ENCODE results near the gene PDE8A.
"Not testable (repeated sequence)": the region's sequence is repeated elsewhere in the genome, so short reads cannot be mapped to it uniquely, and the experiment has no call there.

PDE8A gene

DNA sequence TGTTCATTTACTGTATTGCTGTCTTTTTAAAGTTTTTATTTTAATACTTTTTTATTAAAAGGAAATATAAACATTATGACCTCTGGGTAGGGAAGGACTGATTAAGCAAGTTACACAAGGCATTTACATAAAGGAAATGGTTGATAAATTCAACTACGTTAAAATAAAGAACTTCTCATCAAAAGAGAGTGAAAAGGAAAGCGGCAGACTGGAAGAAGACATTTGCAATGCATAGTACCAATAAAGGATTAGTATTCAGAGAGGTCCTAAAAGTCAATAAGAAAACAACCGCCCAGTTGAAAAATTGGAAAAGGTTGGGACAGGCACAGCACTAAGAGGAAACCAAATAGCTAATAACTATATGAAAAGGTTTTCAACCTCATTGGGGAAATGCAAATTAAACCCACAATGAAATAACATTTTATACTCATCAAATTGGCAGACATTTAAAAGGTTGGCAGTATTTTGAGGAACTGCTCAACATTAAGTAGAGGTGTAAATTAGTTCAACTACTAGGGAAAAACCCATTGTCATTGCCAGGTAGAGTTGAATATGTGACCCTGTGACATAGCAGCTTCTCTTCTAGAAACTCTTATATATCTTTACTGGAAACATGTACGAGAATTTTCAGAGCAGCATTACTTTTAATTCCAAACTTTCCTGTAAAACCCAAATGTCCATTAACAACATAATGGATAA is 9.5 kb downstream of the PDE8A start:
- DNase-seq: no peak

DNA sequence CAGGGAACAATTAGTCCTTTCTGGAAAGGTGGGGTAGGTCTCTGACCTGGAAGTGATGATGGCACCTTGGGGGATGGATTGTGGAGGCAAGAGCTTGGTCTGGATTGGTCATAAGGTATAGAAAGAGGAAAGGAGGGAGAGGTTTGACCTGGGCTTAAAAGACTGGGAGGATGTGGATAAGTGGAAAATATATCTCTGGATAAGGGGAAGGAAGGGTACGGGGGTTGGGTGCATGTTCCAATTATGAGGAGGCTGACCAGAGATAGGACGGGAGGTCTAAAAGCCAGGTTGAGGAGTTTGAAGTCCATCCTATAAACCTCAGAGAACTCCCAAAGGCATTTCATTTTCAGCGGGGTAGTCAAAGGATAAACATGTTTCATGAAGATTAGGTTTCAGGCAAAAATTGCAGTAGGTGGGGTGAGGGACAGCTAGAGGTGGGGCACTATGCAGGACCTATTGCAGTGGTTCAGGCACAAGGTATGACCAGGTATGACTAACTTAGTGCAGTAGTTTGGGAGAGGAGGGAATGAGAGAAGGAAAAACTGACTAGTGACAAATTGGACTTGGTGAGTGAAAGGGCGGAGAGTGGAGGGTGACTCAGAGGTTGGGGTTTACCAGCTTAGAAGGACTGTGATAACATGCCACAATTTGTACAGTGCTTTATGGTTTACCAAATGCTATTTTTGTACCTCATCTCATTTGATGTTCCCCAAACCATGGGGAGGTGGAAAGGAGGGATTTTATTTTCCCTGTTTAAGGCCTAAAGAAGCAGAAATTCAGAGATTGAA is 10.7 kb downstream of the PDE8A start:
- DNase-seq: no peak

GRCh38 chr15:84996055-84996454 is 14.4 kb downstream of the PDE8A start:
- DNase-seq: no peak

GRCh38 chr15:84996714-84997113 is 15.1 kb downstream of the PDE8A start:
- not testable (repeated sequence) for DNase-seq

GRCh38 chr15:84997214-84997613 is 15.6 kb downstream of the PDE8A start:
- DNase-seq: not testable (repeated sequence)

GRCh38 chr15:85000189-85000864 is 18.7 kb downstream of the PDE8A start:
- DNase-seq: no peak

- no peak for DNase-seq
Measured at GRCh38 chr15:85000937-85001336, 19.3 kb downstream of the PDE8A start.

DNA sequence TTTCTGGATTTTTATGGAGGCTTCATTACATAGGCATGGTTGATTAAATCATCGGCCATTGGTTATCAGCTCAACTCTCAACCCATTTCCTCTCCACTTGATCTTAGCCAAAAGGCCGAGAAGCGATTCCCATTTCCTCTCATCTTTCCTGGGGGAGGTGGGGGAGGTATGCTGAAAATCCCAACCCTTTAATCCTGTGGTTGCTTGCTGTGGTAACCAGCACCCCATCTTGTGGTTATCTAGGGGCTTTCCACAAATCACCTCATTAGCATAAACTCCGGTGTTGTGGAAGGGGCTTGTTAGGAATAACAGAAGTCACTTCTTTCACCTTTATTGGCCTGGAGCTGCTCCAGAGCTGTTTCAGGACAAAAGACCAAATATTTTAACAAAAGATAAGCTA is 20.9 kb downstream of the PDE8A start:
- DNase-seq: no peak

DNA sequence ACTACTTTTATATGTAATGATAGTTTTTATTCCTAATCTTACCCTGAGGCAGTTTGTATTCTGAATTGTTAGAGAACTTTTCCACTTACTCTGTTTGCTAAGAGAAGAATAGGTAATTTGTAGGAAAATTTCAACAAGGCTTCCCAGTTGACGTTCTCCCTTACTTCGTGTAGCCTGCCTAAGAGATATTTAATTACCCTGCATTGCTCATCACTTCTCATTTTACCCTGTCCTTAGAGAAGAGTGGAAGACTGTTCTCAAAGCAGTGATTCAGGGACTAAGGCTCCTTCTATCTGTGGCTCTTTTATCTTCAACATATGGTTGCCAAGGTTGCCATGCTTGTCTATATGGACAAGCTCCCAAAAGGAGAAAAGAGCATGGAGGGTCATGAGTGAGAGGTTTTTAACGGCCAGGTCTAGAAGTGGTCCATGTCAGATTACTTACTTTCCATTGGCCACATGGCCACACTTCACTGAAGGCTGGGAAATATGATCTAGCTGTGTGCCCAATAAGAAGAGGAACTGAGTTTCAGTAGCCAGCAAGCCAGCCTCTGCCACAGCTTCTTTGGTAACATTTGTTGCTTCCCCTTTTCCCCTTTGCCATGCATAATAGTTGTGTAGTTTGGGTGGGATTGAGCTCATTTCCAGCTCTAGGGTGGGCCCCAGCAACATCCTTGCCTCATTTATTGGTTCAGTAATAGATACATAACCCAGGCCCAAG is 22.1 kb downstream of the PDE8A start:
- no peak for DNase-seq

GRCh38 chr15:85004550-85004949 is 22.9 kb downstream of the PDE8A start:
- DNase-seq: no peak

- no peak for DNase-seq
Measured at GRCh38 chr15:85005319-85005718, 23.7 kb downstream of the PDE8A start.

DNA sequence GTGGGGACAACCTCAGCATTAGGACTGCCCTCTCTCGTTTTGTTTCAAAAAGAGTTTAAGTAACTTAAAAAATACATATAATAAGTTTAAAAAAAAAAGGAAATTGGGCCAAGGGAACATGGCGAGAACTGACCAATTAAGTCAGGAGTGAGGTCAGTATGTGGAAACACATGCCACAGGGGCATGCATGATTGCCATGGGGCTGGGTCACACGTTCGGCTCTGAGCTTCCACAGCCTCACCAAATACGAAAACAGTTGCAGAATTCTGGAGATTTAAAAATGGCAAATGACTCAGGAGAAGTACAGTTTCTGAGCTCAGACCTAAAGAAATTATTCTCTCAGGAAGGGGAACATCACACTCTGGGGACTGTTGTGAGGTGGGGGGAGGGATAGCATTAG is 24.1 kb downstream of the PDE8A start:
- no peak for DNase-seq

GRCh38 chr15:85006201-85006600 is 24.5 kb downstream of the PDE8A start:
- DNase-seq: no peak

GRCh38 chr15:85006655-85007054 is 25.0 kb downstream of the PDE8A start:
- DNase-seq: no peak

DNA sequence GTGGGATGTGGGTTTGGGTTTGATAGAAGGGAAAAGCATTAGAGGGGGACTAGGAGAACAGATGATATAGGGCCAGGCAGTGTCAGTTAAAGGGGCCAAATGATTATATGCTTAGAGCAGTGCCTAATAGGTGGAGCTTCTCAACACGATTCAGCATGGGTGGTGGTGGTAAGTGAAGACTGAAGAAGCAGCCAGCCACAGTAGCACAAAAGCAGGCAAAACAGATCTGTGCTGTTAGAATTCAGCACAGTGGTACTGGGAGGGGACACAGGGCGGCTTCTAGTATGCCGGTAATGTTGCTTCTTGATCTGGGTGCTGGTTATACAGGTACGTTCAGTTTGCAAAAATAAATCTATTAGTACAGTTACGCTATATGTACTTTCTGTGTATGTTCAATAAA is 25.5 kb downstream of the PDE8A start:
- no peak for DNase-seq

GRCh38 chr15:85007741-85008397 is 26.2 kb downstream of the PDE8A start:
- no peak for DNase-seq

GRCh38 chr15:85008474-85009260 is 27.0 kb downstream of the PDE8A start:
- DNase-seq: no peak

DNA sequence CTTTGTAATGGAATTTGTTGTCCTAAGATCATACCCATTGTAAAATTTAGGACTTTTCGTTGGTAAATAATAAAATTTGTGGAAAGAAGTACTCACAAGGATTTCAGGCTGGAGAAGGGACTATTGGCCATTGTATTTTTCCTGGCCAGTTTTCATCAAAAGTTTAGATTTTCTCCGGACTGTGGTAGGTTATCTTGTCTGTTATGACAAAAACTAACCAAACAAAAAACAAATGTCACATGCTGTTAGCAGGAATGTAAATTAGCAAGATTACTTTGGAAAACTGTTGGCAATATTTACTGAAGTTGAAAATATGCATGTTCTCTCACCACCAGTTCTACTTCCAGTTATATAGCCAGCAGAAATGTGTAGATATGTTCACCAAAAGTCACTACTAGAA is 27.8 kb downstream of the PDE8A start:
- no peak for DNase-seq

DNA sequence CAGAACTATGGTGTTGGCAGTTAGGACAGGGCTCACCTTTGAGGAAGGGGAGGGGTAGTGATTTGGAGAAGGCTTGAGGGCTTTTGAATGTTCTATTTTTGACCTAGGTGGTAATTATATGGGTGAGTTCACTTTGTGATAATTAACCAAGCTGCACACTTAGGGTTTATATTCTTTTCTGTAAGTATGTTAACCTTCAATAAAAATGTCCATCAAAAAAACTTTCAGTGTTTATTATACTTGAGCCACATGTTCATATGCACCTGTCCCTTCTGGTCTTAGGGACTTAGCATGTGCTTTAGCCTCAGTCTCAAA is 28.4 kb downstream of the PDE8A start:
- DNase-seq: no peak

DNA sequence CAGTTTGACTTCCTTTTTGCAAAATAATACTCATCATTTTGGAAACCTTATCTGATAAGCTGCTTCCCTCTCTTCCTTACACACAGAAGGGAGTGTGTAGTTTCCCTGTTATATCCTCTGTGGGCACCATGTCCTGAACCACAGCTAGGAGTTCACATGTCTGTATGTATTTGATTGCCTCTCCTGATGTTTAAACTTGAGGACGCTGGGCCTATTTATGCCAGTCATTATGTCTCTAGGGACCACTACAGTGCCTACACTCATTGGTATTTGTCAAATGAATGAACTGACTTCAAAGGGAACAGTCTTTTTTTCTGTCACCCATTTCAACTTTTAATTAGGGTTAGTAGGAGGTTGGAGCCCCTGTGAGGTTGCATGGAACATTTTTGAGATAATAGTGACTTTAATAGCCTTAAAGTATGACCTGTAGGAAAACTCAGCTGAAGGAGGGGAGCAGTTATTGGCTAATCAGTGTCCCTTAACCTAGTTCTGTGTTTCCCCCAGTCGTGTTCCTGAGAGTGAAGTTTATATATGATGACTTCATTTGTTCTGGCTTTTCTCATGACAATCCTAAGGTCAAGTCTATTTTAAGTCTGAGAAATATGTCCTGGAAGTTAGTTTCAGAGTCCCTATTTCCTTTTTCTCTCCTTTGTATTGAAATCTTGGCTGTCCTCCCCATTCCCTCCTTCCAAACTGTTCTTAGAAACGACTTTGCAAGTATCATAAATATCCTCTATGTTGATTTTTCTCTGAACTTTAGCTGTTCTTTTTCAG is 28.9 kb downstream of the PDE8A start:
- peak; percentile 45 for DNase-seq

GRCh38 chr15:85011160-85011571 is 29.5 kb downstream of the PDE8A start:
- DNase-seq: no peak

All from NCI-H524 treated with DMSO at 0.1 percent for 48 hours (cell line).